HCT116 (cell line): ENCODE results near the gene SMURF1. TPM values are rescaled to one million over a fixed set of nuclear protein-coding genes. Genes with fewer than 3 reads are reported as not detected.

Experiments
- ATAC-seq: fragments of 200-7000 bp; cut with Tn5 transposase; 2 replicates; pipeline ENCODE4 v1.9.1; 2020; ENCODE audit warnings: mild to moderate bottlenecking, moderate library complexity
- BruUV-seq: library from RNA; stranded (reverse); fragments of 400-500 nt; replicated peaks from 2 replicates; lab custom pipeline; 2021; lab: Mats Ljungman, UMichigan
- CTCF ChIA-PET: fragments of 300-600 bp; sonication (Branson Sonifier 250); formaldehyde crosslinking; loops from one replicate; lab custom pipeline; 2021; ENCODE audit warnings: antibody characterized with exemption; lab: Charles Lee
- POLR2A ChIA-PET: fragments of 300-600, 350-600 bp; sonication (Branson Sonifier 250); formaldehyde crosslinking; loops from one replicate; lab custom pipeline; 2021; ENCODE audit warnings: antibody characterized with exemption; lab: Charles Lee
- RAD21 ChIA-PET, 2 experiments: fragments of 300-600 bp; sonication (Branson Sonifier 250); formaldehyde crosslinking; loops; one replicate each; lab custom pipeline; 2023; ENCODE audit warnings: low total read pairs in 2 of 2; ENCODE audit not compliant: uncharacterized antibody in 2 of 2, unreplicated experiment in 2 of 2, low non-redundant PET in 1 of 2; lab: Charles Lee
- DNase-seq: peaks from one replicate; pipeline ENCODE4 v3.0.0-alpha.2; 2010; ENCODE audit warnings: low read depth, low spot score
- H2AFZ ChIP-seq: fragments of 200-600 bp; shearing (Covaris generic), sonication (generic); 2 replicates; pipeline ENCODE4 v1.6.1; 2017; ENCODE audit warnings: low read depth, mixed run types, mixed read lengths, antibody characterized with exemption, low read length; ENCODE audit not compliant: poor library complexity, severe bottlenecking
- H3K27ac ChIP-seq: 2 replicates; pipeline ENCODE4 v1.5.1; 2012; ENCODE audit warnings: low read depth, low read length
- H3K27me3 ChIP-seq: fragments of 200-600 bp; sonication (generic); 2 replicates; pipeline ENCODE4 v1.6.1; 2016; ENCODE audit warnings: mixed run types, low read length, mixed read lengths; ENCODE audit not compliant: insufficient read depth
- H3K36me3 ChIP-seq, 2 experiments: fragments of 200-500 bp in 1 of 2; fragments of 200-600 bp in 1 of 2; sonication (Bioruptor generic) in 1 of 2; sonication (generic) in 1 of 2; 2 replicates each; pipeline versions ENCODE4 v1.5.1 to v1.6.1; 2014 to 2016; ENCODE audit warnings: low read length in 2 of 2, inconsistent platforms in 1 of 2, mixed read lengths in 1 of 2, mixed run types in 1 of 2; ENCODE audit not compliant: insufficient read depth in 2 of 2, control insufficient read depth in 1 of 2
- H3K4me1 ChIP-seq, 2 experiments: fragments of 200-600 bp in 1 of 2; sonication (generic) in 1 of 2; 2 replicates each; pipeline versions ENCODE4 v1.5.1 to v1.6.1; 2012 to 2017; ENCODE audit warnings: low read length in 2 of 2, inconsistent platforms in 1 of 2, mild to moderate bottlenecking in 1 of 2, mixed read lengths in 1 of 2, mixed run types in 1 of 2, moderate library complexity in 1 of 2; ENCODE audit not compliant: insufficient read depth in 2 of 2, control insufficient read depth in 1 of 2
- H3K4me2 ChIP-seq: fragments of 200-600 bp; sonication (generic); 2 replicates; pipeline ENCODE4 v1.6.1; 2017; ENCODE audit warnings: mixed run types, low read length, mixed read lengths
- H3K4me3 ChIP-seq, 2 experiments: fragments of 200-600 bp in 1 of 2; sonication (generic) in 1 of 2; replicated peaks in 1 of 2; 2 replicates each; pipeline ENCODE4 v1.5.1; 2011 to 2016; ENCODE audit warnings: low read length in 2 of 2, control low read depth in 1 of 2, low read depth in 1 of 2, mild to moderate bottlenecking in 1 of 2, mixed read lengths in 1 of 2, mixed run types in 1 of 2
- H3K79me2 ChIP-seq: fragments of 200-600 bp; sonication (generic); 2 replicates; pipeline ENCODE4 v1.6.1; 2017; ENCODE audit warnings: mild to moderate bottlenecking, mixed run types, low read length, moderate library complexity, mixed read lengths; ENCODE audit not compliant: insufficient read depth
- H3K9ac ChIP-seq: fragments of 200-600 bp; sonication (generic); 2 replicates; pipeline ENCODE4 v1.6.1; 2016; ENCODE audit warnings: low read length, mixed read lengths
- H3K9me2 ChIP-seq: fragments of 200-600 bp; sonication (generic), shearing (Covaris generic); 2 replicates; pipeline ENCODE4 v1.6.1; 2017; ENCODE audit warnings: mixed run types, mild to moderate bottlenecking, moderate library complexity; ENCODE audit not compliant: insufficient read depth
- H3K9me3 ChIP-seq, 2 experiments: fragments of 200-500 bp in 1 of 2; fragments of 200-600 bp in 1 of 2; sonication (Bioruptor generic) in 1 of 2; sonication (generic) in 1 of 2; 2 replicates each; pipeline ENCODE4 v1.6.1; 2014 to 2017; ENCODE audit warnings: low read length in 2 of 2, mixed read lengths in 2 of 2, inconsistent platforms in 1 of 2, low read depth in 1 of 2, mild to moderate bottlenecking in 1 of 2, mixed run types in 1 of 2, moderate library complexity in 1 of 2; ENCODE audit not compliant: control insufficient read depth in 1 of 2, insufficient read depth in 1 of 2
- H4K20me1 ChIP-seq: fragments of 200-600 bp; sonication (generic), shearing (Covaris generic); 2 replicates; pipeline ENCODE4 v1.6.1; 2017; ENCODE audit warnings: mixed run types, mild to moderate bottlenecking, moderate library complexity; ENCODE audit not compliant: insufficient read depth
- JUND ChIP-seq: IDR thresholded peaks from 2 replicates; pipeline ENCODE4 v1.6.1; 2012
- POLR2A ChIP-seq: IDR thresholded peaks from 2 replicates; pipeline ENCODE4 v1.7.0; 2011; ENCODE audit warnings: borderline replicate concordance; ENCODE audit not compliant: insufficient read depth, insufficient read length; ENCODE audit errors: extremely low read depth
- intact Hi-C: fragments of 100-400 bp; cut with micrococcal nuclease; formaldehyde crosslinking; loops from 2 replicates; pipeline ENCODE4 v1.10.0; 2022
- total RNA-seq: library from RNA; stranded (reverse); gene quantifications from one replicate; pipeline ENCODE4 v1.2.1, GENCODE V29; 2021; ENCODE audit not compliant: unreplicated experiment

The SMURF1 gene
- total RNA-seq, 1 experiment from 2014 or later, result 24.6 TPM

GRCh38 chr7:99132595-99133321, 11.2 kb downstream of the SMURF1 start:
- no peak for TF ChIP-seq JUND
- TF ChIP-seq, all 23 proteins: peak for 0
- ChIA-PET POLR2A (no interaction called here), RAD21 (no interaction called here), CTCF (no interaction called here)
- Histone ChIP-seq H3K9me3 (no peaks in the 10 kb centered on the region), H3K36me3 (no peaks in the 10 kb centered on the region), H3K4me1 (no peaks in the 10 kb centered on the region), H3K9ac (no peak overlapping the region), H3K9me2 (no peaks in the 10 kb centered on the region), H3K79me2 (peaks cover 100% of the 10 kb centered on the region), H3K4me2 (no peak overlapping the region), H2AFZ (no peak overlapping the region), H3K4me3 (no peak overlapping the region), H3K27ac (no peak overlapping the region), H4K20me1 (peaks cover 17% of the 10 kb centered on the region; the same call in 1 of the 2 replicates), H3K27me3 (no peaks in the 10 kb centered on the region)
- no TSS peak for BruUV-seq
- no peak for ATAC-seq
- DNase-seq, result no peak
- intact Hi-C loops, result no loop called here

GRCh38 chr7:99131290-99131689, 12.6 kb downstream of the SMURF1 start:
- no peak overlapping the region for H3K27ac ChIP-seq
- no peaks in the 10 kb centered on the region for H3K36me3 ChIP-seq
- H3K4me1 ChIP-seq, result no peaks in the 10 kb centered on the region
- peaks cover 19% of the 10 kb centered on the region; the same call in 1 of the 2 replicates for H4K20me1 ChIP-seq
- H3K79me2 ChIP-seq, result peaks cover 98% of the 10 kb centered on the region
- CTCF ChIA-PET, result no interaction called here
- no peak for ATAC-seq
- H3K9me3 ChIP-seq, result no peaks in the 10 kb centered on the region
- H3K27me3 ChIP-seq, result no peaks in the 10 kb centered on the region
- H3K4me2 ChIP-seq, result no peak overlapping the region
- no peak for TF ChIP-seq POLR2A
- no peaks in the 10 kb centered on the region for H3K9me2 ChIP-seq
- no peak overlapping the region for H3K4me3 ChIP-seq
- H2AFZ ChIP-seq, result no peak overlapping the region
- no TSS peak for BruUV-seq
- RAD21 ChIA-PET, result no interaction called here
- intact Hi-C loops, result no loop called here
- POLR2A ChIA-PET, result interaction anchor here (0.6 kb wide), 1 partner anchor 13 kb away, joined by 3 read pairs; no protein-coding TSS in a partner anchor
- H3K9ac ChIP-seq, result no peak overlapping the region
- DNase-seq, result no peak
